IMR-90 (cell line): ENCODE results near the gene PARP1.

Source experiments
- BHLHE40 ChIP-seq: fragments of 150-350 bp; IDR thresholded peaks from 2 replicates; pipeline ENCODE4 v1.6.1; 2016; ENCODE audit warnings: mild to moderate bottlenecking, low read depth, low read length
- CEBPB ChIP-seq: IDR thresholded peaks from 2 replicates; pipeline ENCODE4 v1.6.1; 2012; ENCODE audit warnings: low read depth, low read length, improper control_type of control experiment
- CTCF ChIP-seq: conservative IDR thresholded peaks from 2 replicates; pipeline ENCODE4 v1.5.1; 2012; ENCODE audit warnings: mild to moderate bottlenecking, low read depth, low read length, improper control_type of control experiment
- ELK1 ChIP-seq: fragments of 150-350 bp; IDR thresholded peaks from 2 replicates; pipeline ENCODE4 v1.6.1; 2016; ENCODE audit warnings: low read depth, mild to moderate bottlenecking, low read length, moderate library complexity, borderline replicate concordance
- FOS ChIP-seq: fragments of 150-350 bp; IDR thresholded peaks from 2 replicates; pipeline ENCODE4 v1.6.1; 2016; ENCODE audit warnings: low read depth, low read length
- MAFK ChIP-seq: IDR thresholded peaks from 2 replicates; pipeline ENCODE4 v1.6.1; 2012; ENCODE audit warnings: low read depth, low read length, improper control_type of control experiment
- MXI1 ChIP-seq: IDR thresholded peaks from 2 replicates; pipeline ENCODE4 v1.6.1; 2012; ENCODE audit warnings: low read depth, mild to moderate bottlenecking, low read length, moderate library complexity, borderline replicate concordance
- NFE2L2 ChIP-seq: fragments of 150-350 bp; IDR thresholded peaks from 2 replicates; pipeline ENCODE4 v1.6.1; 2016; ENCODE audit warnings: low read depth, mild to moderate bottlenecking, low read length
- POLR2A ChIP-seq: IDR thresholded peaks from 2 replicates; pipeline ENCODE4 v1.6.1; 2012; ENCODE audit warnings: mild to moderate bottlenecking, low read depth, low read length
- RAD21 ChIP-seq: IDR thresholded peaks from 2 replicates; pipeline ENCODE4 v1.6.1; 2012; ENCODE audit warnings: low read length, improper control_type of control experiment
- RCOR1 ChIP-seq: IDR thresholded peaks from 2 replicates; pipeline ENCODE4 v1.6.1; 2012; ENCODE audit warnings: mild to moderate bottlenecking, low read length, improper control_type of control experiment; ENCODE audit not compliant: insufficient replicate concordance

- TF ChIP-seq CTCF = no peak
- TF ChIP-seq POLR2A = no peak
- TF ChIP-seq RAD21 = no peak
- TF ChIP-seq FOS = 0 out of 2 replicates have a peak, but pooled peaks have one; percentile 21
- TF ChIP-seq RCOR1 = no peak
- no peak for TF ChIP-seq ELK1
- TF ChIP-seq BHLHE40 = no peak
- TF ChIP-seq CEBPB = no peak
- no peak for TF ChIP-seq MXI1
- no peak for TF ChIP-seq NFE2L2
- no peak for TF ChIP-seq MAFK
These were observed 42.1 kb downstream of the PARP1 start for GRCh38 chr1:226365831-226366231.
